ENCODE data around the gene NAT8. TPM values are rescaled to one million over a fixed set of nuclear protein-coding genes. Genes with fewer than 3 reads are reported as not detected.
"Not testable (repeated sequence)": the region's sequence is repeated elsewhere in the genome, so short reads cannot be mapped to it uniquely, and the experiment has no call there.

Gene NAT8
- total and polyA plus RNA-seq, 7 experiments from 2014 or later = not detected

GRCh38 chr2:73619925-73620324, 22.3 kb downstream of the NAT8 start:
- H3K36me3 ChIP-seq (ENCODE audit: control insufficient read depth in 2 of 3, insufficient read depth in 3 of 3, low read length in 3 of 3); POLR2A ChIA-PET; H3K9me3 Mint-ChIP-seq; H3K4me1 ChIP-seq (ENCODE audit: control insufficient read depth in 2 of 2, insufficient read depth in 2 of 2, low read length in 2 of 2); CTCF ChIA-PET; H3K4me3 Mint-ChIP-seq; H3K9me3 ChIP-seq (ENCODE audit: control insufficient read depth in 2 of 3, low read length in 3 of 3); H3K27ac Mint-ChIP-seq; H3K4me1 Mint-ChIP-seq; ATAC-seq; DNase-seq; intact Hi-C loops (cut with micrococcal nuclease); H3K27ac ChIP-seq (ENCODE audit: low read depth, low read length); H3K27me3 ChIP-seq (ENCODE audit: control insufficient read depth in 2 of 2, insufficient read depth in 2 of 2, low read length in 2 of 2); H3K4me3 ChIP-seq (ENCODE audit: low read length): not testable (repeated sequence)
- H3K36me3 Mint-ChIP-seq = peaks cover 0 to 27% (median 6%) of the 10 kb centered on the region in 5 donors
- peaks cover 0 to 11% (median 0%) of the 10 kb centered on the region in 5 donors for H3K27me3 Mint-ChIP-seq

- H3K27me3 Mint-ChIP-seq = peaks cover 0 to 2% (median 0%) of the 10 kb centered on the region in 5 donors
- ATAC-seq (no peak), DNase-seq (no peak)
- POLR2A ChIA-PET = no interaction called here
- no peak overlapping the region for H3K4me3 Mint-ChIP-seq
- Histone ChIP-seq H3K36me3 (ENCODE audit: control insufficient read depth in 2 of 3, insufficient read depth in 3 of 3, low read length in 3 of 3) (no peaks in the 10 kb centered on the region), H3K9me3 (ENCODE audit: control insufficient read depth in 2 of 3, low read length in 3 of 3) (no peaks in the 10 kb centered on the region), H3K27ac (ENCODE audit: low read depth, low read length) (no peak overlapping the region), H3K27me3 (ENCODE audit: control insufficient read depth in 2 of 2, insufficient read depth in 2 of 2, low read length in 2 of 2) (no peaks in the 10 kb centered on the region), H3K4me3 (ENCODE audit: low read length) (no peak overlapping the region), H3K4me1 (ENCODE audit: control insufficient read depth in 2 of 2, insufficient read depth in 2 of 2, low read length in 2 of 2) (no peaks in the 10 kb centered on the region)
- H3K4me1 Mint-ChIP-seq = peaks cover 0 to 9% (median 0%) of the 10 kb centered on the region in 7 donors
- no peak overlapping the region for H3K27ac Mint-ChIP-seq
- CTCF ChIA-PET = no interaction called here
- H3K9me3 Mint-ChIP-seq = no peaks in the 10 kb centered on the region
- peaks cover 0 to 38% (median 5%) of the 10 kb centered on the region in 5 donors for H3K36me3 Mint-ChIP-seq
- intact Hi-C loops (cut with micrococcal nuclease) = no loop called here
Measured at GRCh38 chr2:73614997-73615396, 27.2 kb downstream of the NAT8 start.

DNA sequence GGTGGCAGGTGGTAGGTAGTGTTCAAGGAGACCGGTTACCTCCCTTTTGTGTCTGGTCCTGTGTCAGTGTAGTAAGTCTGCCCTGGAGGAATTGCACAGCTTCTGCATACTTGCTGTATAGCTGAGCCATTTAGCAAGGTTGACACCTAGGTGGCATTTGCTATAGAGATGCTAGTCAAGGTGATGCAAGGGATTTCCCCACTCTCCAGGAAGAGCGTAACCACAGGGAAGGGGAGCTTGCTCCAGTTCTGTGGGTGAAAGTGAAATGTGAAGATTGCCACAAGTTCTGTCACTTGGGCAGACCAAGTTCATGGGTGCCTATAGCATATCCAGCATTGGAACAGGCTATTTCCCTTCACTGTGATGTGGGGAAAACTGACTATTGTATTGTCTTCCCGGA, 28.1 kb downstream of the NAT8 start:
- ChIA-PET POLR2A (no interaction called here), CTCF (no interaction called here)
- H3K4me1 ChIP-seq (ENCODE audit: control insufficient read depth in 2 of 2, insufficient read depth in 2 of 2, low read length in 2 of 2) = no peaks in the 10 kb centered on the region
- intact Hi-C loops (cut with micrococcal nuclease) = no loop called here
- Mint-ChIP-seq H3K4me3 (no peak overlapping the region), H3K4me1 (peaks cover 0 to 9% (median 0%) of the 10 kb centered on the region in 7 donors), H3K9me3 (no peaks in the 10 kb centered on the region), H3K27ac (peak overlapping the region in 1 of 9 donors; percentile 62), H3K36me3 (peaks cover 0 to 43% (median 5%) of the 10 kb centered on the region in 5 donors), H3K27me3 (peaks cover 0 to 2% (median 0%) of the 10 kb centered on the region in 5 donors)
- no peaks in the 10 kb centered on the region for H3K27me3 ChIP-seq (ENCODE audit: control insufficient read depth in 2 of 2, insufficient read depth in 2 of 2, low read length in 2 of 2)
- H3K36me3 ChIP-seq (ENCODE audit: control insufficient read depth in 2 of 3, insufficient read depth in 3 of 3, low read length in 3 of 3) = no peaks in the 10 kb centered on the region
- no peak for DNase-seq
- no peak overlapping the region for H3K27ac ChIP-seq (ENCODE audit: low read depth, low read length)
- no peaks in the 10 kb centered on the region for H3K9me3 ChIP-seq (ENCODE audit: control insufficient read depth in 2 of 3, low read length in 3 of 3)
- no peak for ATAC-seq
- H3K4me3 ChIP-seq (ENCODE audit: low read length) = no peak overlapping the region

GRCh38 chr2:73611867-73612266, 30.4 kb downstream of the NAT8 start:
- no peak overlapping the region for H3K4me3 Mint-ChIP-seq
- H3K27ac Mint-ChIP-seq = no peak overlapping the region
- no peak overlapping the region for H3K27ac ChIP-seq (ENCODE audit: low read depth, low read length)
- H3K4me1 Mint-ChIP-seq = peaks cover 0 to 9% (median 0%) of the 10 kb centered on the region in 7 donors
- peaks cover 0 to 7% (median 0%) of the 10 kb centered on the region in 3 experiments for H3K36me3 ChIP-seq (ENCODE audit: control insufficient read depth in 2 of 3, insufficient read depth in 3 of 3, low read length in 3 of 3)
- H3K4me3 ChIP-seq (ENCODE audit: low read length) = no peak overlapping the region
- ATAC-seq = no peak
- intact Hi-C loops (cut with micrococcal nuclease) = no loop called here
- peaks cover 0 to under 1% (median 0%) of the 10 kb centered on the region in 5 donors for H3K27me3 Mint-ChIP-seq
- no peaks in the 10 kb centered on the region for H3K9me3 ChIP-seq (ENCODE audit: control insufficient read depth in 2 of 3, low read length in 3 of 3)
- CTCF ChIA-PET = no interaction called here
- no peaks in the 10 kb centered on the region for H3K27me3 ChIP-seq (ENCODE audit: control insufficient read depth in 2 of 2, insufficient read depth in 2 of 2, low read length in 2 of 2)
- peaks cover 5 to 58% (median 17%) of the 10 kb centered on the region in 5 donors for H3K36me3 Mint-ChIP-seq
- POLR2A ChIA-PET = no interaction called here
- no peaks in the 10 kb centered on the region for H3K4me1 ChIP-seq (ENCODE audit: control insufficient read depth in 2 of 2, insufficient read depth in 2 of 2, low read length in 2 of 2)
- DNase-seq = no peak
- H3K9me3 Mint-ChIP-seq = no peaks in the 10 kb centered on the region

DNA sequence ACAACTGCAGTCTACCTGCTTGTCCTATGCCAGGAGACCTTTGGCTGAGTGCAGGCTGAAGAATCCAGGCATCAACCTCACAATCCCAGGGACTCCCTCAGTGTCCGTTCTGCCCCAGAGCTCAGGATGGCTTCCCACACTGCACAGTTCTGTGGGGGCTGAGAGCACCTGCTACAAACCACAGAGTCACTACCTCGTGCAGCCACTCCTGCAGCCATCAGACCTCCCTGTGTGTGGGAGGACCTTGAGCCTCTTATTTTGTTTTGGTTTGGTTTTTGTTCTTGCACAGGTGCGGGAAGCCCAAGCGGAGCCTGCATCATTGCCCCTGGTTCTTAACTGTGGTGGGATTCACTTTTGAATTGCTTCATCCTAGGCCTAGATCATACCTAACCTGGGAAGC, 31.0 kb downstream of the NAT8 start:
- peaks cover 0 to 7% (median 0%) of the 10 kb centered on the region in 3 experiments for H3K36me3 ChIP-seq (ENCODE audit: control insufficient read depth in 2 of 3, insufficient read depth in 3 of 3, low read length in 3 of 3)
- peaks cover 0 to 9% (median 0%) of the 10 kb centered on the region in 7 donors for H3K4me1 Mint-ChIP-seq
- ChIA-PET CTCF (no interaction called here), POLR2A (no interaction called here)
- H3K4me3 ChIP-seq (ENCODE audit: low read length) = no peak overlapping the region
- no peaks in the 10 kb centered on the region for H3K4me1 ChIP-seq (ENCODE audit: control insufficient read depth in 2 of 2, insufficient read depth in 2 of 2, low read length in 2 of 2)
- H3K27me3 ChIP-seq (ENCODE audit: control insufficient read depth in 2 of 2, insufficient read depth in 2 of 2, low read length in 2 of 2) = no peaks in the 10 kb centered on the region
- no peak overlapping the region for H3K4me3 Mint-ChIP-seq
- ATAC-seq (no peak), DNase-seq (no peak)
- no peaks in the 10 kb centered on the region for H3K9me3 ChIP-seq (ENCODE audit: control insufficient read depth in 2 of 3, low read length in 3 of 3)
- no peaks in the 10 kb centered on the region for H3K27me3 Mint-ChIP-seq
- intact Hi-C loops (cut with micrococcal nuclease) = no loop called here
- no peak overlapping the region for H3K27ac Mint-ChIP-seq
- H3K27ac ChIP-seq (ENCODE audit: low read depth, low read length) = no peak overlapping the region
- H3K9me3 Mint-ChIP-seq = no peaks in the 10 kb centered on the region
- H3K36me3 Mint-ChIP-seq = peaks cover 5 to 57% (median 22%) of the 10 kb centered on the region in 5 donors

DNA sequence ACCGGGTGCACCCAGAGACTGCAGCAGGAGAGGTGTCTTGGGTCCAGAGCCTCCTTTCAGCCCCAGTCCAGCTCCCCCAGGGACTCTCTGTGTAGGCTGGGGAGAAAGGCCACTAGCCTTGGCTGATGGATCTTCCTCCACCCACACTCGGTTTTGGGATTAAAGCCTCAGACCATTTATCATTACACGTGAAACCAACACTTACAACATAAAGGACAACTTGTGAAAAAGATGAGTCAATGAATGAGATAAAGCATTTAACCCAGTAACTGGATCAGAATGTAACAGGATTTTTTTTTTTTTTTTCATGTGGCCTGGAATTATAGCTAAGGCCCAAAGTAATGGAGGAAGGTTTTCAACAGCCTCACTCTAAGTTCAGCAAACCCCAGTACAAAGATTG, 32.1 kb downstream of the NAT8 start:
- H3K27ac Mint-ChIP-seq = peak overlapping the region in 1 of 9 donors; percentile 4

DNA sequence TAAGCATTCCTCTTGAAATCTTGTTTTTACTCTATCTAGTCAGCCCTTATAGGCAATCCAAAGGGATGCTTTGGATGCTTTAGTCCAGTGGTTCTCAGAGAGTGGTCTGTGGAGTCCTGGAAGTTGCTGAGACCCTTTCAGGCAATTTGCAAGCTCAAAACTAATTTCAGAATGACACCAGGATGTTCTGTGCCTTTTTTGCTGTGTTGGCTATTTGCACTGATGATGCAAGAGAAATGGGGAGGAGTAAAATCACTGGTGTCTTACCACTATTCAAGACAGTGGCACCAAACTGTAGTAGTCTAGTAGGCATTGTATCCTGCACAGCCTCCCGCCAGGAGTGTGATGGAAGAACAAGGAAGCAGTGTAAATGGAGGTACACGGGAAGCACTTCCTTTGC, 37.6 kb downstream of the NAT8 start:
- peaks cover 0 to 25% (median 10%) of the 10 kb centered on the region in 3 experiments for H3K36me3 ChIP-seq (ENCODE audit: control insufficient read depth in 2 of 3, insufficient read depth in 3 of 3, low read length in 3 of 3)
- POLR2A ChIA-PET = not testable (repeated sequence)
- H3K36me3 Mint-ChIP-seq = peaks cover 12 to 71% (median 56%) of the 10 kb centered on the region in 5 donors

More for the DNA sequence above, 32.1 kb downstream of the NAT8 start:
- DNase-seq = no peak
- no peak overlapping the region for H3K4me3 ChIP-seq (ENCODE audit: low read length)
- H3K4me1 Mint-ChIP-seq = peaks cover 0 to 9% (median 0%) of the 10 kb centered on the region in 7 donors
- no peaks in the 10 kb centered on the region for H3K4me1 ChIP-seq (ENCODE audit: control insufficient read depth in 2 of 2, insufficient read depth in 2 of 2, low read length in 2 of 2)
- no peak for ATAC-seq
- no peaks in the 10 kb centered on the region for H3K9me3 Mint-ChIP-seq
- H3K27me3 Mint-ChIP-seq = no peaks in the 10 kb centered on the region
- CTCF ChIA-PET = no interaction called here
- intact Hi-C loops (cut with micrococcal nuclease) = no loop called here
- H3K27ac ChIP-seq (ENCODE audit: low read depth, low read length) = no peak overlapping the region
- POLR2A ChIA-PET = no interaction called here
- no peaks in the 10 kb centered on the region for H3K9me3 ChIP-seq (ENCODE audit: control insufficient read depth in 2 of 3, low read length in 3 of 3)
- H3K4me3 Mint-ChIP-seq = no peak overlapping the region
- H3K36me3 Mint-ChIP-seq = peaks cover 3 to 54% (median 25%) of the 10 kb centered on the region in 5 donors
- peaks cover 0 to 7% (median 0%) of the 10 kb centered on the region in 3 experiments for H3K36me3 ChIP-seq (ENCODE audit: control insufficient read depth in 2 of 3, insufficient read depth in 3 of 3, low read length in 3 of 3)
- H3K27me3 ChIP-seq (ENCODE audit: control insufficient read depth in 2 of 2, insufficient read depth in 2 of 2, low read length in 2 of 2) = no peaks in the 10 kb centered on the region

More for the DNA sequence above, 37.6 kb downstream of the NAT8 start:
- ATAC-seq; H3K4me1 ChIP-seq (ENCODE audit: control insufficient read depth in 2 of 2, insufficient read depth in 2 of 2, low read length in 2 of 2); DNase-seq; H3K4me3 ChIP-seq (ENCODE audit: low read length); H3K9me3 ChIP-seq (ENCODE audit: control insufficient read depth in 2 of 3, low read length in 3 of 3); H3K9me3 Mint-ChIP-seq; CTCF ChIA-PET; H3K27ac ChIP-seq (ENCODE audit: low read depth, low read length); intact Hi-C loops (cut with micrococcal nuclease); H3K4me3 Mint-ChIP-seq; H3K4me1 Mint-ChIP-seq; H3K27me3 Mint-ChIP-seq; H3K27me3 ChIP-seq (ENCODE audit: control insufficient read depth in 2 of 2, insufficient read depth in 2 of 2, low read length in 2 of 2); H3K27ac Mint-ChIP-seq: not testable (repeated sequence)

Measured in naive thymus-derived CD4-positive, alpha-beta T cell (primary cell).